ENCODE data around the gene TWNK. TPM values are rescaled to one million over a fixed set of nuclear protein-coding genes. Genes with fewer than 3 reads are reported as not detected.

TWNK gene
- total and polyA plus RNA-seq, 11 donors = 4.7 to 9.5 (median 5.8) TPM

GRCh38 chr10:100943508-100943907 is 43.8 kb upstream of the TWNK start:
- DNase-seq (no peak), ATAC-seq (no peak)
- no peak overlapping the region for H3K27ac ChIP-seq
- no peak for TF ChIP-seq POLR2A (IDR thresholded peaks at IDR 0.05)
- TF ChIP-seq CTCF (IDR thresholded peaks at IDR 0.05) = no peak
- H3K4me1 ChIP-seq = no peaks in the 10 kb centered on the region
- H3K36me3 ChIP-seq = peaks cover 0 to 99% (median 97%) of the 10 kb centered on the region in 9 donors
- no peaks in the 10 kb centered on the region for H3K27me3 ChIP-seq
- H3K4me3 ChIP-seq = no peak overlapping the region
- intact Hi-C loops (cut with DNase I) = no loop called here
- no peaks in the 10 kb centered on the region for H3K9me3 ChIP-seq

- H3K9me3 ChIP-seq = no peaks in the 10 kb centered on the region
- ATAC-seq (no peak), DNase-seq (no peak)
- TF ChIP-seq CTCF (IDR thresholded peaks at IDR 0.05) (no peak), POLR2A (IDR thresholded peaks at IDR 0.05) (no peak)
- intact Hi-C loops (cut with DNase I) = no loop called here
- H3K27ac ChIP-seq = no peak overlapping the region
- H3K4me3 ChIP-seq = no peak overlapping the region
- H3K27me3 ChIP-seq = no peaks in the 10 kb centered on the region
- peaks cover 0 to 100% (median 99%) of the 10 kb centered on the region in 9 donors for H3K36me3 ChIP-seq
- H3K4me1 ChIP-seq = no peaks in the 10 kb centered on the region
These were observed 41.6 kb upstream of the TWNK start for GRCh38 chr10:100945754-100946153.

GRCh38 chr10:100948916-100949315 is 38.4 kb upstream of the TWNK start:
- H3K9me3 ChIP-seq = no peaks in the 10 kb centered on the region
- H3K4me1 ChIP-seq = no peaks in the 10 kb centered on the region
- ATAC-seq (no peak), DNase-seq (no peak)
- no peak overlapping the region for H3K4me3 ChIP-seq
- 91 to 97% (median 94%) methylated on average over 3 of the region's 3 CpGs for WGBS, 4 donors
- TF ChIP-seq POLR2A (IDR thresholded peaks at IDR 0.05) = no peak
- no peak for TF ChIP-seq CTCF (IDR thresholded peaks at IDR 0.05)
- peaks cover 0 to 100% (median 100%) of the 10 kb centered on the region in 9 donors for H3K36me3 ChIP-seq
- no peaks in the 10 kb centered on the region for H3K27me3 ChIP-seq
- H3K27ac ChIP-seq = no peak overlapping the region
- intact Hi-C loops (cut with DNase I) = no loop called here

GRCh38 chr10:100960251-100960650 is 27.1 kb upstream of the TWNK start:
- H3K4me3 ChIP-seq = no peak overlapping the region
- H3K27ac ChIP-seq = no peak overlapping the region
- peaks cover 0 to 100% (median 96%) of the 10 kb centered on the region in 9 donors for H3K36me3 ChIP-seq
- H3K4me1 ChIP-seq = peaks cover 0 to 6% (median 0%) of the 10 kb centered on the region in 12 donors
- ATAC-seq (no peak), DNase-seq (no peak)
- intact Hi-C loops (cut with DNase I) = loop anchor here in 1 of 10 donors (2.0 kb wide), 1 partner anchor 19 kb away; no protein-coding TSS in a partner anchor
- no peak for TF ChIP-seq POLR2A (IDR thresholded peaks at IDR 0.05)
- no peak for TF ChIP-seq CTCF (IDR thresholded peaks at IDR 0.05)
- H3K27me3 ChIP-seq = no peaks in the 10 kb centered on the region
- no peaks in the 10 kb centered on the region for H3K9me3 ChIP-seq

All from heart left ventricle (tissue), 16 donors.